SK-N-MC (cell line): ENCODE results near the gene INPP5E.
"Not testable (repeated sequence)": the region's sequence is repeated elsewhere in the genome, so short reads cannot be mapped to it uniquely, and the experiment has no call there.

ENCODE experiments used
- EZH2 ChIP-seq: fragments of 200-600 bp; sonication (generic); IDR thresholded peaks from one replicate; pipeline ENCODE4 v1.6.1; 2017; ENCODE audit warnings: antibody characterized with exemption
- POLR2AphosphoS5 ChIP-seq: IDR thresholded peaks from 2 replicates; pipeline ENCODE4 v1.6.1; 2012; ENCODE audit warnings: mild to moderate bottlenecking, low read depth, low read length, borderline replicate concordance

DNA sequence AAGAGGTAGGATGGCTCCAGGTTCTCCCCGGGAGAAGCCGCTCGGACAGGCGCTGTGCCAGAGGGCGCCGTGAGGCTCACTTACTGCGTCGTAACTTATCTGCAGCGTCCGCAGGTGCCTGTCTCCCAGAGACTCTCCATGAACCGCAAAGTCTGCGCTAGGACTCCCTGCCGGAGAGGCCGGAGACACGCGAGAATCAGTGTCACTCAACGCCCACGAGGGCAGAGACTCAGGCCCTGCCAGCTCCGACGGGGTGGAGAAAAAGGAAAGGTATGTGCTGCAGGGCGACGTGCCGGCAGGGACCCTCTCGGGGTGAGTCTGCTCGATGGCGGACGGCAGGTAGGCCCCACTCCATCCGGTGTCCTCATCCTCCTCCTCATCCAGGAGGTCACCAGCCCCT, 32.6 kb downstream of the INPP5E start:
- not testable (repeated sequence) for TF ChIP-seq POLR2AphosphoS5, EZH2
